ENCODE measurements around the gene SLCO1A2. TPM values are rescaled to one million over a fixed set of nuclear protein-coding genes. Genes with fewer than 3 reads are reported as not detected.
"Not testable (repeated sequence)": the region's sequence is repeated elsewhere in the genome, so short reads cannot be mapped to it uniquely, and the experiment has no call there.

SLCO1A2 gene, protein sequence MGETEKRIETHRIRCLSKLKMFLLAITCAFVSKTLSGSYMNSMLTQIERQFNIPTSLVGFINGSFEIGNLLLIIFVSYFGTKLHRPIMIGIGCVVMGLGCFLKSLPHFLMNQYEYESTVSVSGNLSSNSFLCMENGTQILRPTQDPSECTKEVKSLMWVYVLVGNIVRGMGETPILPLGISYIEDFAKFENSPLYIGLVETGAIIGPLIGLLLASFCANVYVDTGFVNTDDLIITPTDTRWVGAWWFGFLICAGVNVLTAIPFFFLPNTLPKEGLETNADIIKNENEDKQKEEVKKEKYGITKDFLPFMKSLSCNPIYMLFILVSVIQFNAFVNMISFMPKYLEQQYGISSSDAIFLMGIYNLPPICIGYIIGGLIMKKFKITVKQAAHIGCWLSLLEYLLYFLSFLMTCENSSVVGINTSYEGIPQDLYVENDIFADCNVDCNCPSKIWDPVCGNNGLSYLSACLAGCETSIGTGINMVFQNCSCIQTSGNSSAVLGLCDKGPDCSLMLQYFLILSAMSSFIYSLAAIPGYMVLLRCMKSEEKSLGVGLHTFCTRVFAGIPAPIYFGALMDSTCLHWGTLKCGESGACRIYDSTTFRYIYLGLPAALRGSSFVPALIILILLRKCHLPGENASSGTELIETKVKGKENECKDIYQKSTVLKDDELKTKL
- total RNA-seq (2022) (not detected in 2 replicates), Bru-seq, nascent RNA (not detected), BruChase-seq, experiment 1, labeled RNA remaining after a 6-hour chase (not detected), BruChase-seq, experiment 2, labeled RNA remaining after a 2-hour chase (percentile 4 among the genes with signal in this experiment)
- long read RNA-seq = 0 reads

DNA sequence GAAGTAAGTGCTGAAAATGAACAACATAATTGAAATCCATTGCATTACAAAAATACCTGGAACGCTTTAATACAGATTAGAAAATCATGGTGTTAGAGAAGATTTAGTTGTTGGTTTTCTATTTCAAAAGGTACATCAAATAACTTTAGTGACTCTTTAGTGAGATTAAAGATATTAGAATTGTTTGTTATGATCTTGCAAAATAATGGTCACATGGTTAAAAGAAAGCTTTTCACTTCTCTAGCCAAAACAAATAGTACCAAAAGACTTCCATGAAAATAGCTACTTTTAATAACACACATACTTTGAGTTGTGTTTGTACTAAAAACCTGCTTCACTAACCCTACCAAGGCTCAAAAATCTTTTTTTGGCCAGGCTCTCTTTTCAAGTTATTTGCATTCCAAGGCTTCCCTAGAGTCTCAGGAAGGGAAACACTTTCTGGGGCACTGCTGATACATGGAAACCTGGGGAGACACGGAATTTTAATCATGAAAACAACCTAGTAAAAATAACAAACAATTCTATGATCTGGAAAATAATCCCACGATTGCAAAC lies at the start of gene SLCO1A2:
Gene SLCO1A2 (minus strand): TSS at position 147 of the 555 bp plus-strand sequence. CDS start 270 bp downstream, outside the sequence.
- intact Hi-C loops (cut with micrococcal nuclease) = no loop called here
- Mint-ChIP-seq H3K36me3 (ENCODE audit: insufficient read depth, unreplicated experiment) (no peaks in the 10 kb centered on the region), H3K27ac (ENCODE audit: low read depth, unreplicated experiment) (no peak within 1 kb of the TSS), H3K4me1 (ENCODE audit: insufficient read depth, unreplicated experiment) (no peaks in the 10 kb centered on the region), H3K9me3 (ENCODE audit: unreplicated experiment) (no peaks in the 10 kb centered on the region), H3K27me3 (ENCODE audit: insufficient read depth, unreplicated experiment) (peaks cover 34% of the 10 kb centered on the region), H3K4me3 (ENCODE audit: unreplicated experiment) (no peak within 1 kb of the TSS)
- TF ChIP-seq, protein P1, sequence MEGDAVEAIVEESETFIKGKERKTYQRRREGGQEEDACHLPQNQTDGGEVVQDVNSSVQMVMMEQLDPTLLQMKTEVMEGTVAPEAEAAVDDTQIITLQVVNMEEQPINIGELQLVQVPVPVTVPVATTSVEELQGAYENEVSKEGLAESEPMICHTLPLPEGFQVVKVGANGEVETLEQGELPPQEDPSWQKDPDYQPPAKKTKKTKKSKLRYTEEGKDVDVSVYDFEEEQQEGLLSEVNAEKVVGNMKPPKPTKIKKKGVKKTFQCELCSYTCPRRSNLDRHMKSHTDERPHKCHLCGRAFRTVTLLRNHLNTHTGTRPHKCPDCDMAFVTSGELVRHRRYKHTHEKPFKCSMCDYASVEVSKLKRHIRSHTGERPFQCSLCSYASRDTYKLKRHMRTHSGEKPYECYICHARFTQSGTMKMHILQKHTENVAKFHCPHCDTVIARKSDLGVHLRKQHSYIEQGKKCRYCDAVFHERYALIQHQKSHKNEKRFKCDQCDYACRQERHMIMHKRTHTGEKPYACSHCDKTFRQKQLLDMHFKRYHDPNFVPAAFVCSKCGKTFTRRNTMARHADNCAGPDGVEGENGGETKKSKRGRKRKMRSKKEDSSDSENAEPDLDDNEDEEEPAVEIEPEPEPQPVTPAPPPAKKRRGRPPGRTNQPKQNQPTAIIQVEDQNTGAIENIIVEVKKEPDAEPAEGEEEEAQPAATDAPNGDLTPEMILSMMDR (IDR thresholded peaks at IDR 0.05; ENCODE audit: unreplicated experiment) = no peak
- BruUV-seq (replicated peaks) = no TSS peak
- CTCF ChIA-PET = no interaction called here
- no peak for DNase-seq (ENCODE audit: unreplicated experiment)
- POLR2A ChIA-PET = no interaction called here

GRCh38 chr12:21384261-21384660 lies 49.5 kb upstream of the SLCO1A2 start:
- H3K9me3 Mint-ChIP-seq (ENCODE audit: unreplicated experiment) = no peaks in the 10 kb centered on the region
- H3K36me3 Mint-ChIP-seq (ENCODE audit: insufficient read depth, unreplicated experiment) = no peaks in the 10 kb centered on the region
- intact Hi-C loops (cut with micrococcal nuclease) = no loop called here
- ChIA-PET POLR2A (no interaction called here), CTCF (no interaction called here)
- H3K4me1 Mint-ChIP-seq (ENCODE audit: insufficient read depth, unreplicated experiment) = no peaks in the 10 kb centered on the region
- TF ChIP-seq, protein P1 (IDR thresholded peaks at IDR 0.05; ENCODE audit: unreplicated experiment) = no peak
- no peak overlapping the region for H3K4me3 Mint-ChIP-seq (ENCODE audit: unreplicated experiment)
- peaks cover 67% of the 10 kb centered on the region for H3K27me3 Mint-ChIP-seq (ENCODE audit: insufficient read depth, unreplicated experiment)
- no peak overlapping the region for H3K27ac Mint-ChIP-seq (ENCODE audit: low read depth, unreplicated experiment)
- DNase-seq (ENCODE audit: unreplicated experiment) = no peak
- BruUV-seq (replicated peaks) = no TSS peak

DNA sequence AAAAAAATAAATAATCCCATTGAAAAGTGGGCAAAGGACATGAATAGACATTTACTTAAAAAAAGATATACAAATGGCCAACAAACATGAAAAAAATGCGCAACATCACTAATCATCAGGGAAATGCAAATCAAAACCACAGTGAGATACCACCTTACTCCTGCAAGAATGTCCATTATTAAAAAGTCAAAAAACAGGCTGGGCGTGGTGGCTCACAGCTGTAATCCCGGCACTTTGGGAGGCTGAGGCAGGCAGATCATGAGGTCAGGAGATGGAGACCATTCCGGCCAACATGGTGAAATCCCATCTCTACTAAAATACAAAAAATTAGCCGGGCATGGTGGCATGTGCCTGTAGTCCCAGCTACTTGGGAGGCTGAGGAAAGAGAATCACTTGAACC lies 46.6 kb upstream of the SLCO1A2 start:
- intact Hi-C loops (cut with micrococcal nuclease); POLR2A ChIA-PET; BruUV-seq (replicated peaks); CTCF ChIA-PET; H3K4me3 Mint-ChIP-seq (ENCODE audit: unreplicated experiment); H3K27ac Mint-ChIP-seq (ENCODE audit: low read depth, unreplicated experiment); H3K4me1 Mint-ChIP-seq (ENCODE audit: insufficient read depth, unreplicated experiment); H3K9me3 Mint-ChIP-seq (ENCODE audit: unreplicated experiment); DNase-seq (ENCODE audit: unreplicated experiment); H3K36me3 Mint-ChIP-seq (ENCODE audit: insufficient read depth, unreplicated experiment): not testable (repeated sequence)
- peaks cover 76% of the 10 kb centered on the region for H3K27me3 Mint-ChIP-seq (ENCODE audit: insufficient read depth, unreplicated experiment)

DNA sequence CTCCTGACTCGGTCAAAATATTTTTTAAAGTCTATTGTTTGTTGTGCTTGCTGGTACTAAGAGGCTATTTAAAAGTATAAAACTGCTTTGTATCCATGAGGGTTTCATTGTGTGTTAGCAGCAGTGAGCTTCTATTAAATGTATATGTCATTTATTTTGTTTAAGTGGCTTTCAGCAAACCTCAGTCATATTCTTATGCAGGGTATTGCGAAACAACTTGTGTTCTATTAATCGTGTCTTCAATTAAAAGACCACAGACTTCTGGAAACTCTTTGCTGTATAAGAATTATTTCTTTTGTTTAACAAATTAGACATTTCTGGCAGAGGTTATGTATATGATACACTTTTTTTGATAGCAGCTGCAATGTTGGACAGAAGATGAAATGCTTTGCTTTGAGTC lies 44.5 kb upstream of the SLCO1A2 start:
- H3K4me1 Mint-ChIP-seq (ENCODE audit: insufficient read depth, unreplicated experiment) = no peaks in the 10 kb centered on the region
- H3K9me3 Mint-ChIP-seq (ENCODE audit: unreplicated experiment) = no peaks in the 10 kb centered on the region
- ChIA-PET CTCF (interaction anchor here (0.7 kb wide), 1 partner anchor 385 kb away, joined by 3 read pairs; no protein-coding TSS in a partner anchor), POLR2A (no interaction called here)
- H3K36me3 Mint-ChIP-seq (ENCODE audit: insufficient read depth, unreplicated experiment) = no peaks in the 10 kb centered on the region
- no peak overlapping the region for H3K27ac Mint-ChIP-seq (ENCODE audit: low read depth, unreplicated experiment)
- no peak for DNase-seq (ENCODE audit: unreplicated experiment)
- no peak overlapping the region for H3K4me3 Mint-ChIP-seq (ENCODE audit: unreplicated experiment)
- intact Hi-C loops (cut with micrococcal nuclease) = no loop called here
- BruUV-seq (replicated peaks) = no TSS peak
- peaks cover 76% of the 10 kb centered on the region for H3K27me3 Mint-ChIP-seq (ENCODE audit: insufficient read depth, unreplicated experiment)
- TF ChIP-seq, protein P1 (IDR thresholded peaks at IDR 0.05; ENCODE audit: unreplicated experiment) = no peak
